ENCODE measurements around the gene ANGPTL2. TPM values are rescaled to one million over a fixed set of nuclear protein-coding genes. Genes with fewer than 3 reads are reported as not detected.

ANGPTL2 gene
- total and polyA plus RNA-seq, 5 donors from 2014 or later: not detected

GRCh38 chr9:127142931-127143464 lies 20.6 kb upstream of the ANGPTL2 start:
- DNase-seq: no peak
- Mint-ChIP-seq H3K9me3 (peaks cover 0 to 4% (median 0%) of the 10 kb centered on the region in 7 donors), H3K27ac (no peak overlapping the region), H3K4me1 (peaks cover 0 to 3% (median 0%) of the 10 kb centered on the region in 4 donors), H3K4me3 (no peak overlapping the region), H3K36me3 (no peaks in the 10 kb centered on the region), H3K27me3 (peaks cover 13% of the 10 kb centered on the region)
- Histone ChIP-seq H3K4me1 (ENCODE audit: control insufficient read depth, insufficient read depth, low read length, poor library complexity, severe bottlenecking) (no peaks in the 10 kb centered on the region), H3K4me3 (ENCODE audit: low read depth, low read length) (no peak overlapping the region), H3K27ac (ENCODE audit: insufficient read depth, low read length, poor library complexity, severe bottlenecking) (no peak overlapping the region), H3K9me3 (ENCODE audit: control insufficient read depth in 2 of 2, low read length in 2 of 2) (no peaks in the 10 kb centered on the region), H3K27me3 (ENCODE audit: control insufficient read depth, insufficient read depth, low read length) (no peaks in the 10 kb centered on the region), H3K36me3 (ENCODE audit: control insufficient read depth, insufficient read depth, low read length) (no peaks in the 10 kb centered on the region)
- ATAC-seq (ENCODE audit: low read depth in 2 of 2): no peak

GRCh38 chr9:127142291-127142690 lies 19.9 kb upstream of the ANGPTL2 start:
- Mint-ChIP-seq H3K27me3 (peaks cover 9% of the 10 kb centered on the region), H3K9me3 (peaks cover 0 to 4% (median 0%) of the 10 kb centered on the region in 7 donors), H3K27ac (peak overlapping the region in 1 of 3 donors; percentile 15), H3K4me3 (no peak overlapping the region), H3K4me1 (peaks cover 0 to 3% (median 0%) of the 10 kb centered on the region in 4 donors), H3K36me3 (no peaks in the 10 kb centered on the region)
- Histone ChIP-seq H3K9me3 (ENCODE audit: control insufficient read depth in 2 of 2, low read length in 2 of 2) (no peaks in the 10 kb centered on the region), H3K4me3 (ENCODE audit: low read depth, low read length) (no peak overlapping the region), H3K36me3 (ENCODE audit: control insufficient read depth, insufficient read depth, low read length) (no peaks in the 10 kb centered on the region), H3K27ac (ENCODE audit: insufficient read depth, low read length, poor library complexity, severe bottlenecking) (no peak overlapping the region), H3K27me3 (ENCODE audit: control insufficient read depth, insufficient read depth, low read length) (no peaks in the 10 kb centered on the region), H3K4me1 (ENCODE audit: control insufficient read depth, insufficient read depth, low read length, poor library complexity, severe bottlenecking) (no peaks in the 10 kb centered on the region)
- DNase-seq: no peak
- ATAC-seq (ENCODE audit: low read depth in 2 of 2): no peak

DNA sequence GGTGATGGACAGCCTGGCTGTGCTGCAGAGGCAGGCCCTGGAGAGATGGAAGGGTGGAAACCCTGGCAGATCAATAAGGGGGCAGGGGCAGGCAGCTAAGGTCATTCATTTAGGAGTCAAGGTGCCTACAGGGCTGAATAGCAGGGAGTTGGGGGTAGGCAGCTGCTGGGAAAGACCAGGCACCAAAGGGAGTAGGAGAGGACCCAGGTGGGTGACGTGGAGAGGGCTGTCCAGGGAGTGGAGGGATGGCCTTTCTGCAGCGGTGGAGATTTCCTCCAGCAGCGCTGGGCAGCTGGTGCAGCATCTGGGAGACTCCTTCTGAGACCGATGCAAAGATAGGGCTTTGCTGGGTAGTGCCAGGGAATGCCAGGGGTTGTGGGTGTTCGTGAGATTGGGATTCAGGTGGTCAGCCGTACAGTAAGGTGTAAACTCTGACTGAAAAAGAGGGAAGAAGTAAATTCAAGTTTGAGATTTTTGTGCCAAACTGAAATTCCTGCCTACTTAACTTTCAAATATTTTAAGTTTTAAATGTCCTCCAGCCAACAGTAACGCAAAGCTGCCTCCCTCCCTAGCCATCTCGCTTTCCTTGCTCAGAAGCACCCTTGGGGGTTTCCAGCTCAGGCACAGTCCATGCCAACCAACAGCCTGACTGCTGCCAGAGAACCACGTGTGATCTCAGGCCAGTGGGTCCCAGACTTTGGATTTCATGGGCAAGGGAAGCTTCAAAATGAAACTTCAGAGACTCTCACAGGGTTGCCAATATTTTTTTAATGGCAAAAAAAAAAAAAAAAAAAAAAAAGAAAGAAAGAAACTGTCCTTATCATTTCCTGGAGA lies 18.6 kb upstream of the ANGPTL2 start:
- Mint-ChIP-seq H3K9me3 (peaks cover 0 to 1% (median 0%) of the 10 kb centered on the region in 7 donors), H3K36me3 (no peaks in the 10 kb centered on the region), H3K27me3 (peaks cover 4% of the 10 kb centered on the region), H3K4me3 (no peak overlapping the region), H3K4me1 (peaks cover 0 to 3% (median 0%) of the 10 kb centered on the region in 4 donors), H3K27ac (peak overlapping the region in 1 of 3 donors; percentile 47)
- no peaks in the 10 kb centered on the region for H3K4me1 ChIP-seq (ENCODE audit: control insufficient read depth, insufficient read depth, low read length, poor library complexity, severe bottlenecking)
- H3K36me3 ChIP-seq (ENCODE audit: control insufficient read depth, insufficient read depth, low read length): no peaks in the 10 kb centered on the region
- ATAC-seq (ENCODE audit: low read depth in 2 of 2) (no peak), DNase-seq (no peak)
- H3K4me3 ChIP-seq (ENCODE audit: low read depth, low read length): no peak overlapping the region
- no peaks in the 10 kb centered on the region for H3K27me3 ChIP-seq (ENCODE audit: control insufficient read depth, insufficient read depth, low read length)
- no peaks in the 10 kb centered on the region for H3K9me3 ChIP-seq (ENCODE audit: control insufficient read depth in 2 of 2, low read length in 2 of 2)
- H3K27ac ChIP-seq (ENCODE audit: insufficient read depth, low read length, poor library complexity, severe bottlenecking): no peak overlapping the region

DNA sequence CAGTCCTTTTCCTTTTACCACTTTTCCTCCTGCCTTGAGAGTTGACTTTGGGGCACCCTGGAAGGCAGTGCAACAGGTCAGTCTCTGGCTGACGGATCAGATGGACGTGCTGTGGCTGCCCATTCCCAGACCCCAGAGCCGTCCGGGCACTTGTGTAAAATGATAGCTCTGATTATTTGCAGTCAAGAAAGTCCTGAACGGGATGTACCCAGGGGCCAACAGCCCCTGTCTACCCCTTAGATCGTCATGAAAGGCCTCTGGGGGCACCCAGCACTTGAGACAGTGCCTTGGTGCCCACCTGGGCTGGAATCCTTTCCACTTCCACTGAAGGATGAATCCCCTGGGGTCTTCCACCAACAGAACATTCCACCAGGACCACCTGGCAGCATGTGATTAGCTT lies 17.7 kb upstream of the ANGPTL2 start:
- Histone ChIP-seq H3K36me3 (ENCODE audit: control insufficient read depth, insufficient read depth, low read length) (no peaks in the 10 kb centered on the region), H3K27me3 (ENCODE audit: control insufficient read depth, insufficient read depth, low read length) (no peaks in the 10 kb centered on the region), H3K9me3 (ENCODE audit: control insufficient read depth in 2 of 2, low read length in 2 of 2) (no peaks in the 10 kb centered on the region), H3K4me1 (ENCODE audit: control insufficient read depth, insufficient read depth, low read length, poor library complexity, severe bottlenecking) (no peaks in the 10 kb centered on the region), H3K4me3 (ENCODE audit: low read depth, low read length) (no peak overlapping the region), H3K27ac (ENCODE audit: insufficient read depth, low read length, poor library complexity, severe bottlenecking) (no peak overlapping the region)
- Mint-ChIP-seq H3K4me3 (no peak overlapping the region), H3K9me3 (peaks cover 0 to 2% (median 0%) of the 10 kb centered on the region in 7 donors), H3K4me1 (peaks cover 0 to 3% (median 0%) of the 10 kb centered on the region in 4 donors), H3K27me3 (peaks cover 4% of the 10 kb centered on the region), H3K27ac (peak overlapping the region in 1 of 3 donors; percentile 47), H3K36me3 (no peaks in the 10 kb centered on the region)
- no peak for ATAC-seq (ENCODE audit: low read depth in 2 of 2)
- no peak for DNase-seq

GRCh38 chr9:127139775-127140174 lies 17.3 kb upstream of the ANGPTL2 start:
- no peak overlapping the region for H3K27ac Mint-ChIP-seq
- no peak for ATAC-seq (ENCODE audit: low read depth in 2 of 2)
- DNase-seq: no peak

GRCh38 chr9:127139071-127139731 lies 16.8 kb upstream of the ANGPTL2 start:
- peaks cover 0 to 3% (median 0%) of the 10 kb centered on the region in 4 donors for H3K4me1 Mint-ChIP-seq
- H3K4me3 Mint-ChIP-seq: no peak overlapping the region
- H3K27me3 ChIP-seq (ENCODE audit: control insufficient read depth, insufficient read depth, low read length): no peaks in the 10 kb centered on the region
- no peak overlapping the region for H3K27ac Mint-ChIP-seq
- peaks cover 0 to 2% (median 0%) of the 10 kb centered on the region in 7 donors for H3K9me3 Mint-ChIP-seq
- H3K4me1 ChIP-seq (ENCODE audit: control insufficient read depth, insufficient read depth, low read length, poor library complexity, severe bottlenecking): no peaks in the 10 kb centered on the region
- no peaks in the 10 kb centered on the region for H3K36me3 Mint-ChIP-seq
- H3K36me3 ChIP-seq (ENCODE audit: control insufficient read depth, insufficient read depth, low read length): no peaks in the 10 kb centered on the region
- ATAC-seq (ENCODE audit: low read depth in 2 of 2) (no peak), DNase-seq (no peak)
- no peak overlapping the region for H3K27ac ChIP-seq (ENCODE audit: insufficient read depth, low read length, poor library complexity, severe bottlenecking)
- H3K27me3 Mint-ChIP-seq: peaks cover 4% of the 10 kb centered on the region
- H3K4me3 ChIP-seq (ENCODE audit: low read depth, low read length): no peak overlapping the region
- no peaks in the 10 kb centered on the region for H3K9me3 ChIP-seq (ENCODE audit: control insufficient read depth in 2 of 2, low read length in 2 of 2)

More at GRCh38 chr9:127139775-127140174, 17.3 kb upstream of the ANGPTL2 start:
- Mint-ChIP-seq H3K27me3 (peaks cover 4% of the 10 kb centered on the region), H3K4me1 (peaks cover 0 to 3% (median 0%) of the 10 kb centered on the region in 4 donors), H3K36me3 (no peaks in the 10 kb centered on the region), H3K9me3 (peaks cover 0 to 2% (median 0%) of the 10 kb centered on the region in 7 donors), H3K4me3 (no peak overlapping the region)
- no peaks in the 10 kb centered on the region for H3K9me3 ChIP-seq (ENCODE audit: control insufficient read depth in 2 of 2, low read length in 2 of 2)
- no peak overlapping the region for H3K27ac ChIP-seq (ENCODE audit: insufficient read depth, low read length, poor library complexity, severe bottlenecking)
- no peaks in the 10 kb centered on the region for H3K4me1 ChIP-seq (ENCODE audit: control insufficient read depth, insufficient read depth, low read length, poor library complexity, severe bottlenecking)
- no peaks in the 10 kb centered on the region for H3K27me3 ChIP-seq (ENCODE audit: control insufficient read depth, insufficient read depth, low read length)
- H3K4me3 ChIP-seq (ENCODE audit: low read depth, low read length): no peak overlapping the region
- no peaks in the 10 kb centered on the region for H3K36me3 ChIP-seq (ENCODE audit: control insufficient read depth, insufficient read depth, low read length)

DNA sequence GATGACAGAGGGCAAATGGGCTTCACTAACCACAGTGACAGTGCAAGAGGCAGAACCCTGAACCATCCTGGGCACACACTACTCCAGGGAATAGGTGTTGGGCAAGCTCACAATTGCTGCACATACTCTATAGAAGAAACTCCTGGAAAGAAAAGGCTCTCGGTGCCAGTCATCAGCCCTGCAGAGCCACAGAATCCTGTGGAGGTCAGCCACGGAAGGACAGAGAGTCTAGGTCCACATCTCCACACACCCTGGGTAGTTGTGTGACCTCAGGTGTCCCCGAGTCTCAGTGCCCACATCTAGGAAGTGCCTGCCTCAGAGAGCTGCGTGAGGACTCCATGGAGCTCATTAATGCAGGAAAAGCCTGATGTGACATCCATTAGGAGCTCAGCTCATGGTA lies 16.0 kb upstream of the ANGPTL2 start:
- Mint-ChIP-seq H3K4me3 (no peak overlapping the region), H3K4me1 (peaks cover 0 to 3% (median 0%) of the 10 kb centered on the region in 4 donors), H3K36me3 (no peaks in the 10 kb centered on the region), H3K27ac (no peak overlapping the region), H3K27me3 (peaks cover 4% of the 10 kb centered on the region), H3K9me3 (peaks cover 0 to 2% (median 0%) of the 10 kb centered on the region in 7 donors)
- Histone ChIP-seq H3K27ac (ENCODE audit: insufficient read depth, low read length, poor library complexity, severe bottlenecking) (no peak overlapping the region), H3K4me3 (ENCODE audit: low read depth, low read length) (no peak overlapping the region), H3K27me3 (ENCODE audit: control insufficient read depth, insufficient read depth, low read length) (no peaks in the 10 kb centered on the region), H3K9me3 (ENCODE audit: control insufficient read depth in 2 of 2, low read length in 2 of 2) (no peaks in the 10 kb centered on the region), H3K36me3 (ENCODE audit: control insufficient read depth, insufficient read depth, low read length) (no peaks in the 10 kb centered on the region), H3K4me1 (ENCODE audit: control insufficient read depth, insufficient read depth, low read length, poor library complexity, severe bottlenecking) (no peaks in the 10 kb centered on the region)
- no peak for ATAC-seq (ENCODE audit: low read depth in 2 of 2)
- DNase-seq: no peak
